Activated naive CD4-positive, alpha-beta T cell (primary cell): Measurements from ENCODE around the gene RESF1.
"Not testable (repeated sequence)": the region's sequence is repeated elsewhere in the genome, so short reads cannot be mapped to it uniquely, and the experiment has no call there.

Source experiments
- DNase-seq, 4 experiments: peaks; one replicate each; lab custom pipeline; 2025; lab: John Stamatoyannopoulos, UW

Gene RESF1

GRCh38 chr12:31959161-31959700 lies at the start of gene RESF1:
Gene RESF1, plus strand, starts transcription at chr12:31959415. Its CDS starts 21,541 bp downstream, at chr12:31980956.
- DNase-seq: peak; percentile 55 to 80 (median 66)

DNA sequence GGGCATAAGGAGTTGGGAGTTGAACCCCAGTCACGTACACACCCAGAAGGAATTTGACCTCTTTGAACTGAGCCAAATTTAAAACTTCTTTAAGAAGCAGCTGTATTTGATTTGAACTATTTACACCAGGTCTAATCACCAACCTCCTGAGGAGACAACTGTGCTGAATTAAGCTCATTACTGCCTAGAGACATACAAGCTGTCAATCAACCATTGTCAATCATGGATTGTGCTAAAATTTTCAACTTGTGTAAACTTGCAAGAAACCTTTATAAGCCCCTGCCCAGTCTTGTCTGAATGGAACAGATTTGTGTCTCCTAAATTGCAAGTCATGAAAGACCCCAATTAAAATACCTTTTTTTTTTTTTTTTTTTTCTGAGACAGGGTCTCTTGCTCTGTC lies 44.3 kb upstream of the RESF1 start:
- DNase-seq: no peak

DNA sequence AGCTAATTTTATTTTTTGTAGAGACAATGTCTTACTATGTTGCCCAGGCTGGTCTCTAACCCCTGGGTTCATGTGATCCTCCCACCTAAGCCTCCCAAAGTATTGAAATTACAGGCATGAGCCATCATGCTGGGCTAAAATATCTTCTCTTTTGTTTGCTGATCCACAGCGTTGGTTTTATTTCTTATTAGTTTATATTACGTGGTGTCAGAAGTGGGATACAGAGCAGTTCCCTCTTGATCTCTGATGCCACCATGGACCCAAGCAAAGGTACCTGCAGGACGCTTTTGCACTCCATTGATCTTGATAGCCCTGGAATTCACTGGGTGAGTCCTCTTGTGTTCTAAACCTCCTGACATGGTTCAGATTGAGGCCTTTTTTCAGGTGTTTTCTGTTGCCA lies 43.8 kb upstream of the RESF1 start:
- DNase-seq: no peak

GRCh38 chr12:31922341-31923062 lies 36.7 kb upstream of the RESF1 start:
- no peak for DNase-seq

DNA sequence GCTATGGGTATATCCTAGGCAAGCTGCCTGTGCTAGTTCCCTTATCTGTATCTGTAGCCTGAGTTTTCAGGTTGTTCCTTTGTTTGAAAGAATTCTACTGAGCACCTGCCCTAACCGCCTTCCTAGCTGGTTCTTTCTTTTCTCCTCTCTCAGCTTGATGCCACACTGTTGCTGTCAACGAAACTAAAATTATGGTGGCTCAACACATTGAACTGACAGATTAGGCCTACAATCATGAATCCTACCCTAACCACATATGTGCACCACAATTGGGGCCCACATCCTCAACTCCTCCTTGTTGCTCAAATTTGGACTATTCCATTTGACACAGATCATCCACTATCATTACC lies 36.2 kb upstream of the RESF1 start:
- DNase-seq: no peak

DNA sequence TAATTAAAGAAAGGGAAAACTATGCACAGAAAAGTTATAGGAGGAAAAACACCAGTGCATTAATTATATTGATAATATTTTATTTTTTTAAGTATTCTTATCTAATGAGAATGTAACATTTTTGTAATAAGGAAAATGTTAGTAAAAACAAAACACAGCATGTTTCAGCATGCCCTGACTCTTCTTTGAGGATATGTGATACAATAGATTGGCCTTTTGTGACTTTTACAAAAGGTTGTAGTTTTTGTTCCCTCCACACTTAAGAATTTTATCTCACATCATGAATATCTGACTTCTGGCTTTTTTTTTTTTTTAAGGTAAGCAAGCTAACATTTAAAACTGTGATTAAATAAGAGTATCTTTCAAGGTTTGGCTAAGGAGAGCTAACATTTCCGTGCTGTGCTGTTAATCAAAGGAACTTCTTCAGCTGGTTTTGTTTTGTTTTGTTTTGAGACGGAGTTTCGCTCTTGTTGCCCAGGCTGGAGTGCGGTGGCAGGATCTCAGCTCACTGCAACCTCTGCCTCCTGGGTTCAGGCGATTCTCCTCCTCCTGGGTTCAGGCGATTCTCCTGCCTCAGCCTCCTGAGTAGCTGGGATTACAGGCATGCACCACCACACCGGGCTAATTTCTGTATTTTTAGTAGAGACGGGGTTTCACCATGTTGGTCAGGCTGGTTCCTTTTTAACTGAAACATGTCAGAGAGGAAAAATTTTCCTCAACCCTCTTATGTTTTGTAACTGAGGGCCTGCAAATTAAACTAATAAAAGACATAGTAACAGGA lies 30.8 kb upstream of the RESF1 start:
- DNase-seq: no peak

DNA sequence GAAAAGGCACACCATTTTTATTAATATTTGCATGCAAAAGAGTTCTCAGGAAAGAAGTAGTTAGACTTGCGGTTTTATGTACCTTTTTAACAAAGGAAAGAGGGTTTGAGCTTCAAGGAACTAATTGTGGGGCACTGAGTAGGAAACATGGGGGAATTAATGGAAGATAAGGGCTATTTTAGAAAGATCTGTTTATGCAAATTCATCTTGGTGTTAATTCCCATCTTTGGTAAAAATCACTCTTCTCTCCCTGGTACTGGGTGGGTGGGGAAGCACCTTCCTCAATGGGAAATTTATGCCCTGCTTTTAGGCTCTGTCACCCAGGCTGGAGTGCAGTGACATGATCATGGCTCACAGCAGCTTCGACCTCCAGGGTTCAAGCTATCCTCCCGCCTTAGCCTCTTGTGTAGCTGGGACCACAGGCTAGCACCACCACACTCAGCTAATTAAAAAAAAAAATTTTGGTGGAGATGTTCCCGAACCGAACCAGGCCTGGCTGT lies 30.1 kb upstream of the RESF1 start:
- no peak for DNase-seq

DNA sequence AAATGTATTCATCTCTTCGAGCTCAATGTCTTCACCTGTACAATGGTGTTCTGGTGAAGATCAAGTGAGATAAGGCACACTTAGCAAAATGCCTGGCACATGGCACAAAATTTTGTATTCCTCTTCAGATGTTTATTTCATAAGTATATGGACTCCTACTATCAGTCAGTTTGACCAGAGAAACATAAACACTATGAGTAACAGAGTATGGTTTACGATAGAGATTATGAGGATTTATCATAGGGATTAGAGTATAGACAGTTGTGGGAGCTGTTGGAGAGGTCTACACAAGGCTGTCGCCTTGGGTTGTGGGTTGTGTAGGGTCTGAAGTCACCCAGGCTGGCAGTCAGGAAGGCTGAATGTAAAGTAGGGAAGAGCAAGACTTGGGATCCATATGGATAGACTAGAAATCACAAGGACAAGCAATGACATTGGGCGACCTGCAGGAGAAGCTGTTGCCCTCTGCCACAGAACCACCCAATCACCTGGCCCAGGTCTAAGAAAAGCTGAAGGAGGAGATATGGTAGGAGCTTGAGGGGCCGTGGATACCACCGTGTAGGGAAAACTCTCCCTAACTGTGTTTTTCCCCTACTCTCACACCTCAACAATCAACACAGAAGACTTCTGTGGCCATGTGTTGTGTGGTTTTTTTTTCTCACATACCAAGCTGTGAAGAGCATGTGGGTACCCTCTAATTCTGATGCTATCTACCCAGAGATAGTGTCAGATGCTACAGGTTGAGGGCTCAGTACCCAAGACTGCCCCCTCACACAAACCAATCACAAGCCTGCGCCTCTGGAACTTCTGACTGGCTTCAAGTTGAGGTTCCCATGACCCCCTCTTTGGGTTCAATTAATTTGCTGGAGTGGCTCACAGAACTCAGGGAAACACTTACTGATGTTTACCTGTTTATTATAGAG lies 27.2 kb upstream of the RESF1 start:
- no peak for DNase-seq

GRCh38 chr12:31944299-31944698 lies 14.9 kb upstream of the RESF1 start:
- DNase-seq: no peak

DNA sequence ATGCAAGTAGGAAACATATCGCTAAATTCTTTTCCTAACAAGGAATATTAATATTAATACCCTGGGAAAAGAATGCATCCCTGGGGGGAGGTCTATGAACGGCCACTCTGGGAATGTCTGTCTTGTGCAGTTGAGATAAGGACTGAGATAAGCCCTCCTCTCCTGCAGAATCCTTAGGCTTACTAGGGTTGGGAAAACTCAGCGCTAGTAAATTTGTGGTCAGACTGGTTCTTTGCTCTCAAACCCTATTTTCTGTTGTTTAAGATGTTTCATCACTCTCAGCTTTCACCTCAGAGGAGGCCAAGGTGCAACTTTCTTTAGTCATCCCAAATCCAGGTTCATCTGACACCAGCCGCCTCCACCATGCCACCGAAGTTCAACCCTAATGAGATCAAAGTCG lies 11.2 kb upstream of the RESF1 start:
- DNase-seq: no peak

DNA sequence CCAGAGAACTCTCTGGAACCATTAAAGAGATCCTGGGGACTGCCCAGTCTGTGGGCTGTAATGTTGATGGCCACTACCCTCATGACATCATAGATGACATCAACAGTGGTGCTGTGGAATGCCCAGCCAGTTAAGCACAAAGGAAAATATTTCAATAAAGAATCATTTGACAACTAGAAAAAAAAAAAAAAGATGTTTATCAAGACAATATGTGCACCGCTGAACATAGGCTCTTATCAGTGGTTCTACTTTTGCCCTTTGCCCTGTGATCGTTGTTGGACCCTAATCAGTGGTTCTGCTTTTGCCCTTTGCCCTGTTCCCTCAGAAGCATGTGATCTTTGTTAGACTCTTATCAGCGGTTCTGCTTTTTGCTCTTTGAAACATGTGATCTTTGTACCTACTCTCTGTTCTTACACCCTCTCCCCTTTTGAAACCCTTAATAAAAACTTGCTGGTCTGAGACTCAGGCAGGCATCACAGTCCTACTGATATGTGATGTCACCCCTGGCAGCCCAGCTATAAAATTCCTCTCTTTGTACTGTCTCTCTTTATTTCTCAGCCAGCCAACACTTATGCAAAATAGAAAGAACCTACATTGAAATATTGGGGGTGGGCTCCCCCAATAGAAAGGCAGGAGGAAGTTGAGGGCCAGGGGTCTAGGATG lies 10.4 kb upstream of the RESF1 start:
- DNase-seq: not testable (repeated sequence)

DNA sequence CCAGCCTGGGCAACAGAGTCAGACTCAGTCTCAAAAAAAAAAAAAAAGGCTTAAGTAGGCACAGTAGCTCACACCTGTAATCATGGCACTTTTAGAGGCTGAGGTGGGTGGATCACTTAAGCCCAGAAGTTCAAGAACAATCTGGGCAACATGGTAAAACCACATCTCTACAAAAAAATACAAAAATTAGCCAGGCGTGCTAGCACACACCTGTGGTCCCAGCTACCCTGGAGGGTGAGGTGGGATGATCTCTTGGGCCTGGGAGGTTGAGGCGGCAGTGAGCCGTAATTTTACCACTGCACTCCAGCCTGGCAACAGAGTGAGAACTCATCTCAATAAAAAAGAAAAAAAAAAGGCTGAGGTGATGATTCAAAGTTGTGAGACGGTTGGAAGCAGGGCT lies 9.1 kb upstream of the RESF1 start:
- no peak for DNase-seq

- DNase-seq: no peak
Measured at GRCh38 chr12:31950492-31950891, 8.7 kb upstream of the RESF1 start.

- no peak for DNase-seq
Measured at GRCh38 chr12:31951008-31951407, 8.2 kb upstream of the RESF1 start.

GRCh38 chr12:31951939-31952338 lies 7.3 kb upstream of the RESF1 start:
- no peak for DNase-seq

- no peak for DNase-seq
Measured at GRCh38 chr12:31952418-31952817, 6.8 kb upstream of the RESF1 start.

DNA sequence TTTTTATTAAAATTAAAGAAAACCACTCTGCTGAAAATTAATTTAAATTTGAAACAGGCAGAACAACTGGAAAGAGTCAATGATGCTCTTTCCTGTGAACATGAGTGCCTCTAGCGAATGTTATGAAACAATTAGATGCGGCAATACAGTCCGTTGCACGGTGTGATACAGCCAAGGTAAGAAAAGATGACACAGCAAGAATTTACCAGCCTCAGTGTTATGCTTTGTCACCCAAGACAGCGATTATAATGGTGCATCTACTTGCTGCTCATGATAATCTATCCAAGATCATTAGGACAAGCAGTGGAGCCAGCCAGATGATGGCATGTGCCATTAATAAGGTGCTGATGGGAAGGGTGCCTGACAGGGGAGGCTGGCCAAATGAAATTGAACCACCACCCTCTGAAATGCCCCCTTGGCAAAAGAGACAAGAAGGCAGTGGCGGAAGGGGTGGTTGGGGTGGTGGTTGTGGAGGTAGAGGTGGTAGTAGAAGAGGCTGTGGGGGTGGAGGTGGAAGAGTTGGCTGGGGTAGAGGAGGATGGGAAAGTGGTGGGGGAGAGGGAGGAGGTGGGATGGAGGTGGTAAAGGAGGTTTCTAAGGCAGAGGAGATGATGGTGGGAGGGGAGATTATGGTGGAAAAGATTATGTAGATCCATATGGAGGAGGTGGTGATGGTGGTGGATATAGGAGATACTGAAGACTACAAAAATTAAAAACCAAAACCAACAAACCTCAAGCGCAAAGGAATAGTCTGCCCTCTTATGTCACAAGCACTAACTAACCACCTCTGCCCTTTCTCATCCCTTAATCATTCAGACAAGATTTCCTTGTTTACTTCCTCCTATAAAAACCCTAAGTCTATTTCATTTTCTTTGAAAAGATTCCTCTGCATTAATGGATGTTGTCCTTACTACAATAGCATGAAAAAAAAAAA lies 4.0 kb upstream of the RESF1 start:
- DNase-seq: no peak

GRCh38 chr12:31958569-31959160 lies 550 bp upstream of the RESF1 start:
- DNase-seq: no peak

- DNase-seq: peak; percentile 54 to 77 (median 59)
Measured at GRCh38 chr12:31959701-31960391, 631 bp downstream of the RESF1 start.
